HEK293T (cell line): ENCODE data around the gene RNF144B.

Experiments used
- ARNT ChIP-seq: fragments of 450-650 bp; IDR thresholded peaks from 2 replicates; pipeline ENCODE4 v1.6.1; 2017; ENCODE audit warnings: mild to moderate bottlenecking
- BHLHE40 ChIP-seq: fragments of 450-650 bp; IDR thresholded peaks from 2 replicates; pipeline ENCODE4 v1.6.1; 2016; ENCODE audit warnings: mild to moderate bottlenecking, moderate library complexity, borderline replicate concordance
- CTBP1 ChIP-seq: fragments of 450-650 bp; IDR thresholded peaks from 2 replicates; pipeline ENCODE4 v1.6.1; 2016; ENCODE audit warnings: borderline replicate concordance
- FOXM1 ChIP-seq: fragments of 450-650 bp; IDR thresholded peaks from 2 replicates; pipeline ENCODE4 v1.6.1; 2017; ENCODE audit warnings: mild to moderate bottlenecking, borderline replicate concordance
- HDGF ChIP-seq: fragments of 450-650 bp; IDR thresholded peaks from 2 replicates; pipeline ENCODE4 v1.6.1; 2017; ENCODE audit warnings: antibody characterized with exemption, borderline replicate concordance
- L3MBTL2 ChIP-seq: fragments of 450-650 bp; conservative IDR thresholded peaks from 2 replicates; pipeline ENCODE4 v1.6.1; 2016; ENCODE audit warnings: mild to moderate bottlenecking
- SP1 ChIP-seq: fragments of 450-650 bp; IDR thresholded peaks from 2 replicates; pipeline ENCODE4 v1.6.1; 2017
- TARDBP ChIP-seq: fragments of 450-650 bp; IDR thresholded peaks from 2 replicates; pipeline ENCODE4 v1.6.1; 2016

DNA sequence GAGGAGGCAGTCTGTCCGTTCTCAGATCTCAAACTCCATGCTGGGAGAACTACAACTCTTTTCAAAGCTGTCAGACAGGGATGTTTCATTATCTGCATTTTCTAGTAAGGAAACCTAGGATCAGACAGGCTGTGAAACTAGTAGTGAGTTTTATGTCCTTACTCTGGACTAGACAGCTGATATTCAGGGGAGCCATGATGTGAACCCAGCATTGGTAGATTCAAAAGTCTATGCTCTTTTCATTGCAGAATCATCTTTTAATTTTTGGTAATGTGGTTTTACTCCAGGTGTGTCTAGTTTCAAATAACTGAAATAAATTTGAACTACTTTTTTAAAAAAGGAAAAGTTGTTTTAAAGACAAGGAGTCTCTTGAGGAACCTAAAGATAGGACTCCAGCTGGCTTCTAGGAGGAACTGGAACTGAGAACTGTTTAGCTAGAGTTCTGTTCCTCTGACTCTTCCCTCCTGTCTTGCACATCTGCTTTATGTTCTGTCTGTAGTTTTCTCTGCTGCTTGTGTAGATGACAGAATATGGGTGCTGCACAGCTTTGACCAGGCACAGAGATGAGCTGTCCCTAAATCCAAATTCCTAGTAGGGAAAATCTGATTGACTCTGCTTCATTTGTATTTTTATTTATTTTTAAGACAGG, 27.8 kb upstream of the RNF144B start:
- TF ChIP-seq L3MBTL2 (no peak), TARDBP (no peak), BHLHE40 (no peak), HDGF (no peak), SP1 (no peak), FOXM1 (no peak), CTBP1 (no peak), ARNT (no peak)
